Measurements from ENCODE around the gene TRAF3.

The TRAF3 gene

GRCh38 chr14:102778338-102779083 lies 1.3 kb downstream of the TRAF3 start:
- DNase-seq: peak; percentile 48

GRCh38 chr14:102779084-102779462 lies 1.8 kb downstream of the TRAF3 start:
- DNase-seq: no peak

GRCh38 chr14:102779574-102780315 lies 2.5 kb downstream of the TRAF3 start:
- DNase-seq: no peak

GRCh38 chr14:102781063-102781462 lies 3.8 kb downstream of the TRAF3 start:
- DNase-seq: no peak

- no peak for DNase-seq
These were observed 5.7 kb downstream of the TRAF3 start for GRCh38 chr14:102782974-102783373.

- no peak for DNase-seq
These were observed 7.8 kb downstream of the TRAF3 start for GRCh38 chr14:102784892-102785594.

- no peak for DNase-seq
These were observed 8.3 kb downstream of the TRAF3 start for GRCh38 chr14:102785595-102785963.

GRCh38 chr14:102786768-102787167 lies 9.5 kb downstream of the TRAF3 start:
- DNase-seq: peak; percentile 31

GRCh38 chr14:102789349-102789748 lies 12.1 kb downstream of the TRAF3 start:
- DNase-seq: no peak

GRCh38 chr14:102793531-102794328 lies 16.5 kb downstream of the TRAF3 start:
- no peak for DNase-seq

GRCh38 chr14:102795060-102795925 lies 18.0 kb downstream of the TRAF3 start:
- DNase-seq: peak; percentile 32

- DNase-seq: no peak
These were observed 19.5 kb downstream of the TRAF3 start for GRCh38 chr14:102796661-102797190.

- DNase-seq: no peak
These were observed 21.7 kb downstream of the TRAF3 start for GRCh38 chr14:102798926-102799325.

- DNase-seq: no peak
These were observed 22.7 kb downstream of the TRAF3 start for GRCh38 chr14:102799684-102800562.

- no peak for DNase-seq
These were observed 25.7 kb downstream of the TRAF3 start for GRCh38 chr14:102802834-102803523.

GRCh38 chr14:102804858-102805257 lies 27.6 kb downstream of the TRAF3 start:
- DNase-seq: no peak

- peak; percentile 55 for DNase-seq
These were observed 28.2 kb downstream of the TRAF3 start for GRCh38 chr14:102805371-102805891.

GRCh38 chr14:102805941-102806340 lies 28.7 kb downstream of the TRAF3 start:
- no peak for DNase-seq

- DNase-seq: no peak
These were observed 29.2 kb downstream of the TRAF3 start for GRCh38 chr14:102806447-102806846.

- no peak for DNase-seq
These were observed 29.8 kb downstream of the TRAF3 start for GRCh38 chr14:102807013-102807406.
